ENCODE measurements around the gene SSBP3. TPM values are rescaled to one million over a fixed set of nuclear protein-coding genes. Genes with fewer than 3 reads are reported as not detected.

The SSBP3 gene
- total and polyA plus RNA-seq, 2 of the 13 experiments (the other 11 are each of a cell fraction or from before 2014, with no cell fraction given) = 8.5 to 17.6 TPM

DNA sequence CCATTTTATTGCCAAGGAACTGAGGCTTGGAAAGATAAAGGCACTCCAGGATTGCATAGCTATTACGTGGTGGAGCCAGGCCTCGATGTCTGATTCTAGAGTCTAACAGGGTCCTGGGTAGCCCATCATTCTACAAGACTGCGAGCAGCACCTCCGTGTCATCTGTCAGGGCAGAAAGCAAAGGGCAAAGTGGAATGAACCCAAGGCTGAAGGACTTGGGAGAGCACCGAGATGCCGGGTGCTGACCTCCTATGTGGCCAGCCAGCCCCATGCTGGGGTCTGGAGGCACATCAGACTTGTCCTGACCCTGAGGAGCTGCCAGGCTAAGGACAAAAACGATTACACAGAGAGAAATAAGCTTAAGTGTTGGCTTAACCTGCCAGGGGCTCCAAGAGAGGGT is 143.9 kb downstream of the SSBP3 start (continued):
- TF ChIP-seq, protein P1, sequence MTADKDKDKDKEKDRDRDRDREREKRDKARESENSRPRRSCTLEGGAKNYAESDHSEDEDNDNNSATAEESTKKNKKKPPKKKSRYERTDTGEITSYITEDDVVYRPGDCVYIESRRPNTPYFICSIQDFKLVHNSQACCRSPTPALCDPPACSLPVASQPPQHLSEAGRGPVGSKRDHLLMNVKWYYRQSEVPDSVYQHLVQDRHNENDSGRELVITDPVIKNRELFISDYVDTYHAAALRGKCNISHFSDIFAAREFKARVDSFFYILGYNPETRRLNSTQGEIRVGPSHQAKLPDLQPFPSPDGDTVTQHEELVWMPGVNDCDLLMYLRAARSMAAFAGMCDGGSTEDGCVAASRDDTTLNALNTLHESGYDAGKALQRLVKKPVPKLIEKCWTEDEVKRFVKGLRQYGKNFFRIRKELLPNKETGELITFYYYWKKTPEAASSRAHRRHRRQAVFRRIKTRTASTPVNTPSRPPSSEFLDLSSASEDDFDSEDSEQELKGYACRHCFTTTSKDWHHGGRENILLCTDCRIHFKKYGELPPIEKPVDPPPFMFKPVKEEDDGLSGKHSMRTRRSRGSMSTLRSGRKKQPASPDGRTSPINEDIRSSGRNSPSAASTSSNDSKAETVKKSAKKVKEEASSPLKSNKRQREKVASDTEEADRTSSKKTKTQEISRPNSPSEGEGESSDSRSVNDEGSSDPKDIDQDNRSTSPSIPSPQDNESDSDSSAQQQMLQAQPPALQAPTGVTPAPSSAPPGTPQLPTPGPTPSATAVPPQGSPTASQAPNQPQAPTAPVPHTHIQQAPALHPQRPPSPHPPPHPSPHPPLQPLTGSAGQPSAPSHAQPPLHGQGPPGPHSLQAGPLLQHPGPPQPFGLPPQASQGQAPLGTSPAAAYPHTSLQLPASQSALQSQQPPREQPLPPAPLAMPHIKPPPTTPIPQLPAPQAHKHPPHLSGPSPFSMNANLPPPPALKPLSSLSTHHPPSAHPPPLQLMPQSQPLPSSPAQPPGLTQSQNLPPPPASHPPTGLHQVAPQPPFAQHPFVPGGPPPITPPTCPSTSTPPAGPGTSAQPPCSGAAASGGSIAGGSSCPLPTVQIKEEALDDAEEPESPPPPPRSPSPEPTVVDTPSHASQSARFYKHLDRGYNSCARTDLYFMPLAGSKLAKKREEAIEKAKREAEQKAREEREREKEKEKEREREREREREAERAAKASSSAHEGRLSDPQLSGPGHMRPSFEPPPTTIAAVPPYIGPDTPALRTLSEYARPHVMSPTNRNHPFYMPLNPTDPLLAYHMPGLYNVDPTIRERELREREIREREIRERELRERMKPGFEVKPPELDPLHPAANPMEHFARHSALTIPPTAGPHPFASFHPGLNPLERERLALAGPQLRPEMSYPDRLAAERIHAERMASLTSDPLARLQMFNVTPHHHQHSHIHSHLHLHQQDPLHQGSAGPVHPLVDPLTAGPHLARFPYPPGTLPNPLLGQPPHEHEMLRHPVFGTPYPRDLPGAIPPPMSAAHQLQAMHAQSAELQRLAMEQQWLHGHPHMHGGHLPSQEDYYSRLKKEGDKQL (CRISPR knock-in tag; IDR thresholded peaks at IDR 0.05; ENCODE audit: low read depth) = no peak
- TF ChIP-seq SP2 (CRISPR knock-in tag; IDR thresholded peaks at IDR 0.05) = no peak
- TF ChIP-seq, protein P2, sequence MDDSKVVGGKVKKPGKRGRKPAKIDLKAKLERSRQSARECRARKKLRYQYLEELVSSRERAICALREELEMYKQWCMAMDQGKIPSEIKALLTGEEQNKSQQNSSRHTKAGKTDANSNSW (CRISPR knock-in tag; IDR thresholded peaks at IDR 0.05; ENCODE audit: borderline replicate concordance) = no peak
- TF ChIP-seq ZNF460 (CRISPR knock-in tag; IDR thresholded peaks at IDR 0.05; ENCODE audit: borderline replicate concordance) = no peak
- TF ChIP-seq, protein P3, sequence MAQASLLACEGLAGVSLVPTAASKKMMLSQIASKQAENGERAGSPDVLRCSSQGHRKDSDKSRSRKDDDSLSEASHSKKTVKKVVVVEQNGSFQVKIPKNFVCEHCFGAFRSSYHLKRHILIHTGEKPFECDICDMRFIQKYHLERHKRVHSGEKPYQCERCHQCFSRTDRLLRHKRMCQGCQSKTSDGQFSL (CRISPR knock-in tag; IDR thresholded peaks at IDR 0.05) = no peak
- TF ChIP-seq, protein P4, sequence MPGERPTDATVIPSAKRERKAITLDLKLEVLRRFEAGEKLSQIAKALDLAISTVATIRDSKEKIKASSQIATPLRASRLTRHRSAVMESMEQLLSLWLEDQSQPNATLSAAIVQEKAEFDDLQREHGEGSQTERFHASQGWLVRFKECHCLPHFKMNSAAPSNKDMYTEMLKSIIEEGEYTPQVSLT (CRISPR knock-in tag; IDR thresholded peaks at IDR 0.05; ENCODE audit: borderline replicate concordance, low read depth) = no peak
- no peak for TF ChIP-seq ZNF451 (CRISPR knock-in tag; IDR thresholded peaks at IDR 0.05)
